GM12878 (cell line): Measurements from ENCODE around the gene MOXD1.

ENCODE experiments used
- BCL11A ChIP-seq: IDR thresholded peaks from 2 replicates; pipeline ENCODE4 v1.6.1; 2011; ENCODE audit warnings: low read depth, low read length
- CTCF ChIP-seq, 3 experiments: IDR thresholded peaks in 2 of 3; conservative IDR thresholded peaks in 1 of 3; 2 replicates each; pipeline ENCODE4 v1.5.1; 2011; ENCODE audit warnings: low read depth in 3 of 3, low read length in 3 of 3, mild to moderate bottlenecking in 3 of 3, control low read depth in 2 of 3, moderate library complexity in 2 of 3, inconsistent platforms in 1 of 3, mixed read lengths in 1 of 3; ENCODE audit not compliant: control insufficient read depth in 2 of 3, insufficient read depth in 1 of 3; ENCODE audit errors: extremely low read depth in 1 of 3
- EZH2 ChIP-seq: IDR thresholded peaks from 2 replicates; pipeline ENCODE4 v1.6.1; 2012; ENCODE audit warnings: low read depth, mild to moderate bottlenecking, control low read depth, inconsistent platforms, low read length, borderline replicate concordance; ENCODE audit not compliant: control insufficient read depth
- GABPA ChIP-seq: IDR thresholded peaks from 2 replicates; pipeline ENCODE4 v1.6.1; 2014; ENCODE audit warnings: antibody characterized with exemption, low read depth, mild to moderate bottlenecking, inconsistent platforms
- POLR2A ChIP-seq: IDR thresholded peaks from 2 replicates; pipeline ENCODE4 v1.6.1; 2011; ENCODE audit warnings: low read depth, mild to moderate bottlenecking, low read length
- TBL1XR1 ChIP-seq: IDR thresholded peaks from 2 replicates; pipeline ENCODE4 v1.6.1; 2012; ENCODE audit warnings: low read depth, low read length, improper control_type of control experiment
- TF ChIP-seq, protein P1 (sequence below): IDR thresholded peaks from 2 replicates; pipeline ENCODE4 v1.6.1; 2011; ENCODE audit warnings: borderline replicate concordance, low read depth, mild to moderate bottlenecking, moderate library complexity, mixed read lengths, low read length; ENCODE audit not compliant: insufficient read depth; ENCODE audit errors: extremely low read length

- TF ChIP-seq POLR2A (no peak), CTCF (IDR thresholded peaks at IDR 0.05 in 2 of 3, conservative IDR thresholded peaks at IDR 0.05 in 1 of 3; ENCODE audit: control insufficient read depth in 2 of 3, extremely low read depth in 1 of 3, insufficient read depth in 1 of 3, low read depth in 3 of 3, low read length in 3 of 3) (no peak), BCL11A (no peak), EZH2 (no peak), TBL1XR1 (no peak), GABPA (no peak)
- TF ChIP-seq, protein P1, sequence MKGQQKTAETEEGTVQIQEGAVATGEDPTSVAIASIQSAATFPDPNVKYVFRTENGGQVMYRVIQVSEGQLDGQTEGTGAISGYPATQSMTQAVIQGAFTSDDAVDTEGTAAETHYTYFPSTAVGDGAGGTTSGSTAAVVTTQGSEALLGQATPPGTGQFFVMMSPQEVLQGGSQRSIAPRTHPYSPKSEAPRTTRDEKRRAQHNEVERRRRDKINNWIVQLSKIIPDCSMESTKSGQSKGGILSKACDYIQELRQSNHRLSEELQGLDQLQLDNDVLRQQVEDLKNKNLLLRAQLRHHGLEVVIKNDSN: no peak
Observed at GRCh38 chr6:132418235-132418965, 17.1 kb upstream of the MOXD1 start.
